Measurements from ENCODE around the gene AATF. TPM values are rescaled to one million over a fixed set of nuclear protein-coding genes. Genes with fewer than 3 reads are reported as not detected.

The AATF gene
- total and polyA plus RNA-seq, 9 of the 15 experiments (the other 6 are each of a cell fraction or from before 2014, with no cell fraction given), result 34.5 to 133 (median 90.1) TPM

GRCh38 chr17:36947922-36948716 is 635 bp upstream of the AATF start:
- in situ Hi-C loops (cut with MboI), result no loop called here
- WGBS (ENCODE audit: insufficient coverage, low coverage, missing lambda C conversion rate), result 7% methylated on average over 26 of the region's 26 CpGs
- BruUV-seq (replicated peaks), result TSS peak; percentile 95
- TF ChIP-seq MECOM (CRISPR knock-in tag; IDR thresholded peaks at IDR 0.05) (0 out of 2 replicates have a peak, but pooled peaks have one; percentile 23), CUX1 (CRISPR knock-in tag; IDR thresholded peaks at IDR 0.05) (no peak), PHF8 (IDR thresholded peaks at IDR 0.05; ENCODE audit: borderline replicate concordance, low read length) (peak; percentile 55; the same call in 1 of the 2 replicates), NR4A1 (CRISPR knock-in tag; IDR thresholded peaks at IDR 0.05) (no peak), NR4A1 (tag; IDR thresholded peaks at IDR 0.05) (0 out of 2 replicates have a peak, but pooled peaks have one; percentile 14), BRD4 (IDR thresholded peaks at IDR 0.05) (no peak), KDM1A (IDR thresholded peaks at IDR 0.05) (peak in 1 of 2 experiments; percentile 10; a peak in 2 of 4 replicates), CREB3 (tag; conservative IDR thresholded peaks at IDR 0.05; ENCODE audit: low read depth) (0 out of 2 replicates have a peak, but pooled peaks have one; percentile 33), CEBPB (tag; IDR thresholded peaks at IDR 0.05) (peak; percentile 96), FOXJ2 (tag; IDR thresholded peaks at IDR 0.05) (0 out of 2 replicates have a peak, but pooled peaks have one; percentile 33), ARID1B (IDR thresholded peaks at IDR 0.05) (peak; percentile 14; the same call in 1 of the 2 replicates), CBFB (CRISPR knock-in tag; IDR thresholded peaks at IDR 0.05) (0 out of 2 replicates have a peak, but pooled peaks have one; percentile 55), GABPA (tag; conservative IDR thresholded peaks at IDR 0.05; ENCODE audit: low read depth) (no peak), SMAD4 (CRISPR knock-in tag; conservative IDR thresholded peaks at IDR 0.05) (0 out of 2 replicates have a peak, but pooled peaks have one; percentile 16)

More at GRCh38 chr17:36947922-36948716, 635 bp upstream of the AATF start:
- ATAC-seq, result no peak
- Histone ChIP-seq H4K20me1 (replicated peaks; ENCODE audit: control insufficient read depth, insufficient read depth, low read length) (no peaks in the 10 kb centered on the region), H3K27me3 (ENCODE audit: control insufficient read depth in 2 of 2, insufficient read depth in 2 of 2, low read length in 2 of 2) (peaks cover 3 to 13% of the 10 kb centered on the region in 2 experiments; a peak in 2 of 5 replicates), H3K9ac (ENCODE audit: insufficient read depth in 1 of 2, low read depth in 2 of 2, low read length in 2 of 2) (peak overlapping the region; percentile 89 to 94), H3K4me1 (replicated peaks in 1 of 2; ENCODE audit: control insufficient read depth in 2 of 2, insufficient read depth in 2 of 2, low read length in 2 of 2) (peaks cover 23 to 24% of the 10 kb centered on the region in 2 experiments), H3K4me2 (ENCODE audit: insufficient read depth, low read length) (peak overlapping the region; percentile 92), H3K4me3 (peak overlapping the region; percentile 92), H3K36me3 (ENCODE audit: control insufficient read depth, insufficient read depth, low read length) (peaks cover 31% of the 10 kb centered on the region), H2AFZ (ENCODE audit: low read depth, low read length) (peak overlapping the region; percentile 99), H3K79me2 (ENCODE audit: control insufficient read depth, insufficient read depth, low read length) (peaks cover 40% of the 10 kb centered on the region), H3K27ac (ENCODE audit: extremely low read depth, low read depth, low read length) (peak overlapping the region; percentile 64; the same call in 2 of the 3 replicates), H3K9me3 (replicated peaks; ENCODE audit: control insufficient read depth, insufficient read depth, low read depth, low read length) (no peaks in the 10 kb centered on the region), H3K9me1 (ENCODE audit: control insufficient read depth, insufficient read depth, low read length) (no peaks in the 10 kb centered on the region)
- POLR2A ChIA-PET, result interaction anchor here (0.8 to 1.7 kb wide), 3 partner anchors 9 to 23 kb away, joined by 3 to 10 read pairs (median 3); no protein-coding TSS in a partner anchor
- no peak for FAIRE-seq
- DNase-seq (ENCODE audit: extremely low read depth in 1 of 4, low spot score in 3 of 4), result no peak
- intact Hi-C loops (cut with micrococcal nuclease), result no loop called here
- CTCF ChIA-PET (ENCODE audit: low intra/inter-chr PET ratio), result no interaction called here
